A549 treated with GW870086 at 1 μM for 4 hours (cell line): ENCODE measurements around the gene VSIG10. TPM values are rescaled to one million over a fixed set of nuclear protein-coding genes. Genes with fewer than 3 reads are reported as not detected.

Experiments used
- total RNA-seq: library from RNA; stranded (reverse); fragments of 200-300 nt; extraction: Qiagen RNA extraction; gene quantifications from 5 replicates; pipeline ENCODE4 v1.2.3, GENCODE V29; 2022; ENCODE audit warnings: low read depth

The VSIG10 gene
- 16.5 to 19.9 TPM (median 17.4 TPM) in 5 replicates for total RNA-seq

DNA sequence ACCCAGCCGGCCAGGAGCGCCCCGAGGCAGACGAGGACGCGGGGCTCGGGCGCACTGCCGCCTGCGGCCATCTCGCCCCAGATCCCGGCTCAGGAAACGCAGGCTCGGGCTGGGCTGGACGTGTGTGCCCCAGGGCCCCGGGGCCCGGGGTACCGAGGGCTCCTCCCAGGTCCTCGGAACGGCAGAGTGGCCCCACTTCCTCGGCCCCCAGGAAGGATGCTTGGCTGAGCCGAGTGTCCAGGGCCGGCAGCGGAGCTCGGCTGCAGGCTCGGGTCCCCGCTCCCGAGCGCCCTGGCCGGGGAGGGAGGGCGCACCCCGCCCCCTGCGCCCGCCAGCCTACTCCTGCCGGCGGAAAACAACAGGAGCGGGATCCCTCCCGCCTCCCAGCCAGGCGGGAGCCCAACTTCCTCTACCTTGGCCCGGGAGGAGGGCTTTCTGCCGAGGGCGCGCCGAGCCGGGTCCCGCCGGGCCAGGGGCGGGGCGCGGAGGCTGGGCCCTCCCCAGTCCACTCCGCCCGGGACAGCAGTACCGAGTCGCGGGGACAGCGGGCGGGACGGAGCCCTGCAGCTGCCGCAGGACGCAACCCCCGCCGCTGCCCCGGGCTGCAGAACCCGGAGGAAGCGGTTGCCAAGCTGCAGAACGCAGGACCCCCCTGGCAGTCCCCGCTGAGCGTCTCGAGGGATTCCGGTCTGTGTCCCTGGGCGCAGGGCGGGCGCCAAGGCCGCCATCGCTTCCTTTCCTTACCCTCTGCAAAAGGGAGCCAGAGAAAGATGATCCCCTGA lies at the start of gene VSIG10:
TSS of gene VSIG10 (minus strand) at position 411 of the 782 bp plus-strand sequence. CDS start at position 71, 340 bp downstream.

DNA sequence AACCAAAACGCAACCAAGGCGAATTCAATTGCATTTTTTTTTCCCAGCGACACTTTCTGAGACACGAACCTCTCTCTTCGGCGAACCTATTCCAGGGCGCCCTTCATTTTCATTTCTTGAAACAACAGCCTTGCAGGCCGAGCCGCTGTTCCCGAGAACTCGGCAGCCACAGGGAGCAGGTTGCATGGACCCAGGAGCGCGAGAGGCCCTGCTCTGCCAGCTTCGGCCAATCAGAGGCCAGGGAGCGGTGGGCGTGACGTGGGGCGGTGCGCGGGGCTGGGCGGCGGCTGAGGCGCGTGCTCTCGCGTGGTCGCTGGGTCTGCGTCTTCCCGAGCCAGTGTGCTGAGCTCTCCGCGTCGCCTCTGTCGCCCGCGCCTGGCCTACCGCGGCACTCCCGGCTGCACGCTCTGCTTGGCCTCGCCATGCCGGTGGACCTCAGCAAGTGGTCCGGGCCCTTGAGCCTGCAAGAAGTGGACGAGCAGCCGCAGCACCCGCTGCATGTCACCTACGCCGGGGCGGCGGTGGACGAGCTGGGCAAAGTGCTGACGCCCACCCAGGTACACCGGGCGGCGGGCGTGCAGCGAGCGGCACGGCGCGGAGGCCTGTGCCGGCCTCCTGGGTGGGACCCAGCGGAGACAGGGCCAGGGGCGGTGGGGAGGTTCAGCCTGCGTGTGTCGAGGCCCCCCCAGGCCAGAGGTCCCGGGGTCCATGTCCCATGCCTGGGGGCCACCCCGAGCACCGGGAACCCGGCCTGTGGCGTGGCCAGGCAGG lies 32.2 kb upstream of the VSIG10 start, which contains the start of gene PEBP1:
TSS of gene PEBP1 (plus strand) at position 337 of the 771 bp plus-strand sequence. CDS start at position 423, 86 bp downstream.

GRCh38 chr12:118061011-118061872 lies 42.6 kb downstream of the VSIG10 start, which contains the start of gene WSB2:
Gene WSB2 (minus strand): TSS chr12:118061179. CDS start chr12:118061048, 131 bp downstream.

GRCh38 chr12:118016424-118017264 lies 87.2 kb downstream of the VSIG10 start, which contains the start of gene RFC5:
Gene RFC5 (plus strand): TSS chr12:118016703. CDS start chr12:118016828, 125 bp downstream.

Other genes with a start within 250 kb of the VSIG10 start
- 0.53 to 0.72 TPM (median 0.65 TPM) in 5 replicates for gene KSR2, start 135.0 kb downstream of the VSIG10 start, total RNA-seq
- gene RFC5, start 87.3 kb downstream of the VSIG10 start, total RNA-seq = 34.3 to 41.6 TPM (median 39.5 TPM) in 5 replicates
- 59.6 to 69.0 TPM (median 64.2 TPM) in 5 replicates for gene WSB2, start 42.8 kb downstream of the VSIG10 start, total RNA-seq
- 221 to 286 TPM (median 273 TPM) in 5 replicates for gene PEBP1, start 32.1 kb upstream of the VSIG10 start, total RNA-seq